DND-41 (cell line): ENCODE measurements around the gene HMX2.

ENCODE experiments used
- ATAC-seq: fragments of 200-7000 bp; cut with Tn5 transposase; 3 replicates; pipeline ENCODE4 v1.9.1; 2021; ENCODE audit warnings: low read depth; ENCODE audit not compliant: insufficient read depth
- DNase-seq: peaks from one replicate; pipeline ENCODE4 v3.0.0-alpha.2; 2020
- H2AFZ ChIP-seq: 2 replicates; pipeline ENCODE4 v1.6.0; 2012; ENCODE audit warnings: low read depth, low read length
- H3K27ac ChIP-seq: 2 replicates; pipeline ENCODE4 v1.5.1; 2012; ENCODE audit warnings: low read length, inconsistent platforms
- H3K27me3 ChIP-seq: fragments of 200-600 bp; sonication (generic); 2 replicates; pipeline ENCODE4 v1.6.0; 2012; ENCODE audit warnings: low read length, mild to moderate bottlenecking, inconsistent platforms; ENCODE audit not compliant: insufficient read depth, poor library complexity
- H3K36me3 ChIP-seq: 2 replicates; pipeline ENCODE4 v1.5.1; 2012; ENCODE audit warnings: low read length, inconsistent platforms; ENCODE audit not compliant: insufficient read depth
- H3K4me1 ChIP-seq: 2 replicates; pipeline ENCODE4 v1.5.1; 2012; ENCODE audit warnings: mild to moderate bottlenecking, low read length; ENCODE audit not compliant: insufficient read depth
- H3K4me2 ChIP-seq: 2 replicates; pipeline ENCODE4 v1.6.0; 2012; ENCODE audit warnings: mild to moderate bottlenecking, moderate library complexity, low read length, inconsistent platforms; ENCODE audit not compliant: insufficient read depth
- H3K4me3 ChIP-seq, 2 experiments: fragments of 200-600 bp in 1 of 2; shearing (Covaris generic) in 1 of 2; 2 replicates each; pipeline ENCODE4 v1.5.1; 2012 to 2016; ENCODE audit warnings: inconsistent platforms in 2 of 2, low read length in 2 of 2, mild to moderate bottlenecking in 2 of 2, low read depth in 1 of 2, moderate library complexity in 1 of 2
- H3K79me2 ChIP-seq: 2 replicates; pipeline ENCODE4 v1.6.0; 2012; ENCODE audit warnings: low read length, inconsistent platforms; ENCODE audit not compliant: insufficient read depth
- H3K9ac ChIP-seq: 2 replicates; pipeline ENCODE4 v1.6.0; 2012; ENCODE audit warnings: low read depth, mild to moderate bottlenecking, inconsistent platforms, low read length, moderate library complexity
- H3K9me3 ChIP-seq: 2 replicates; pipeline ENCODE4 v1.5.1; 2012; ENCODE audit warnings: low read length, moderate library complexity, mild to moderate bottlenecking, inconsistent platforms; ENCODE audit not compliant: insufficient read depth, severe bottlenecking
- H4K20me1 ChIP-seq: 2 replicates; pipeline ENCODE4 v1.6.0; 2012; ENCODE audit warnings: low read length; ENCODE audit not compliant: insufficient read depth
- CTCF ChIP-seq: IDR thresholded peaks from 2 replicates; pipeline ENCODE4 v1.5.1; 2012; ENCODE audit warnings: borderline replicate concordance, low read length, moderate library complexity, mild to moderate bottlenecking; ENCODE audit not compliant: poor library complexity, severe bottlenecking; ENCODE audit errors: extremely low read depth
- EZH2 ChIP-seq: IDR thresholded peaks from 3 replicates; pipeline ENCODE4 v1.6.1; 2012; ENCODE audit warnings: borderline replicate concordance, low read depth, mild to moderate bottlenecking, moderate library complexity, low read length, inconsistent platforms; ENCODE audit not compliant: severe bottlenecking

Gene HMX2

GRCh38 chr10:123141791-123142700 is 5.9 kb upstream of the HMX2 start:
- DNase-seq, result no peak
- no peaks in the 10 kb centered on the region for H3K36me3 ChIP-seq
- peaks cover 10% of the 10 kb centered on the region for H3K27me3 ChIP-seq
- H3K9ac ChIP-seq, result no peak overlapping the region
- H3K27ac ChIP-seq, result no peak overlapping the region
- no peak for ATAC-seq
- no peaks in the 10 kb centered on the region for H3K79me2 ChIP-seq
- H3K4me1 ChIP-seq, result no peaks in the 10 kb centered on the region
- H3K4me2 ChIP-seq, result no peak overlapping the region
- H3K4me3 ChIP-seq, result no peak overlapping the region
- H3K9me3 ChIP-seq, result no peaks in the 10 kb centered on the region
- no peaks in the 10 kb centered on the region for H4K20me1 ChIP-seq
- TF ChIP-seq CTCF, result no peak
- no peak for TF ChIP-seq EZH2
- no peak overlapping the region for H2AFZ ChIP-seq

DNA sequence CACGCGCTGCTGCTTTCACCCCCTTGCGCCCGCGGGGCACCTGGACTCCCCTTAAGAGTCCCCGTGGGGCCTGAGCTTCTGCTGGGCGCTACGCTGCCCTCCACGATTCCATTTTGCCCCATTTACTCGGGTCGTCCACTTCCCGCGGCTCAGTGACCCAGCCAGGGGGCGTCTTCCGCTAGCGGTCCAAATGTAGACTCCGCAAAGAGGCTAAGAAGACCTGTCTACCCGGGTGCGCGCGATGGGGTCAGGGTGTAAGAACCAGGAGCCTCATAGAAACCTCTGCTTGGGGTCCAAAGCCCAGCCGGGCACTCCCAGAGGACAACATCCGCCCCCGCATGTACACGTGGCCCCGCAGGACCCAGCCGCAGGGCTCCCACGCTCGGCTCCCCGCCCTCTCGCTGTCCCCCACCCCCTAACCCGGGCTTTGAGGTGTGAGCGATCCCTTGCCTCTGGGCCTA is 5.2 kb upstream of the HMX2 start:
- H4K20me1 ChIP-seq, result no peaks in the 10 kb centered on the region
- no peak overlapping the region for H3K9ac ChIP-seq
- H3K36me3 ChIP-seq, result no peaks in the 10 kb centered on the region
- no peaks in the 10 kb centered on the region for H3K4me1 ChIP-seq
- H3K79me2 ChIP-seq, result no peaks in the 10 kb centered on the region
- no peak for DNase-seq
- no peak overlapping the region for H3K27ac ChIP-seq
- H3K4me2 ChIP-seq, result no peak overlapping the region
- no peak overlapping the region for H3K4me3 ChIP-seq
- peaks cover 10% of the 10 kb centered on the region for H3K27me3 ChIP-seq
- no peaks in the 10 kb centered on the region for H3K9me3 ChIP-seq
- TF ChIP-seq EZH2 (no peak), CTCF (no peak)
- ATAC-seq, result no peak
- H2AFZ ChIP-seq, result no peak overlapping the region

DNA sequence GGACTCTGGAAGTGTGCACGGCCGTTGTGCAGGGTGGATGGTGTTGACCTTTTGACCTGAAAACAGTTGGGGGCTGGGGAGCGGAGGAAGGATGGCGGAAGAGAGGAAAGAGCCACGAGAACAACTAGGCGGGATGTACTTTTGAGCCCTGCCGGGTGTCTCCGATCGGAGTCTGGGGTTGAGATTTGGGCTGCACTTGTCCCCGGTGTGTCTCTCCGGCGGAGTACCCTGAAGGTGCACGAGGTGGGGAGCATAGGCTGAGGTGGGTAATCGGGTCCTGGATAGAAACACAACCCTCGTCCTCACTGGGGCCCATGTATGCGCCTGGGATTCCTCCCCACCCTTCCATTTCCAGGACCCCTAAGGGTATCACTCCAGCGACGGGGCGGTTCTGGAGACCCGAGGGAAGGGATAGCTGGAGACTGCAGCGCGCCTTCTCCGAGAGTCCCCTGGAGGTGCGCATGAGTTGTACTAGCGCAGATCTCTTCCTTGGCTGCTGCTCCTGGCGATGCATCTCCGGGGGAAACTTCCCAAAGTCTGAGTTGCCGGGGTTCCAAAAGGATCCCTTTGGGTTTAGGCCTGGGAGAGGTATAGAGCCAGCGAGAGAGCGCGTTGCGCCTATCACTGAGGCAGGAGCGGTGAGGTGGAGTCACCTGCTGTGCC is 4.6 kb upstream of the HMX2 start:
- Histone ChIP-seq H3K27me3 (peaks cover 10% of the 10 kb centered on the region), H3K4me2 (no peak overlapping the region), H3K79me2 (no peaks in the 10 kb centered on the region), H3K4me1 (no peaks in the 10 kb centered on the region), H3K9me3 (no peaks in the 10 kb centered on the region), H3K9ac (no peak overlapping the region), H2AFZ (no peak overlapping the region), H3K36me3 (no peaks in the 10 kb centered on the region), H3K4me3 (no peak overlapping the region), H4K20me1 (no peaks in the 10 kb centered on the region), H3K27ac (no peak overlapping the region)
- TF ChIP-seq CTCF (no peak), EZH2 (no peak)
- no peak for ATAC-seq
- DNase-seq, result no peak
